Fibroblast of villous mesenchyme (primary cell): ENCODE data around the gene SLC12A8. TPM values are rescaled to one million over a fixed set of nuclear protein-coding genes. Genes with fewer than 3 reads are reported as not detected.

Experiments used
- DNase-seq: peaks from one replicate; pipeline ENCODE4 v3.0.0-alpha.2; 2010; ENCODE audit warnings: low read depth
- H3K4me3 ChIP-seq: 2 replicates; pipeline ENCODE4 v1.5.1; 2011; ENCODE audit warnings: low read depth, mild to moderate bottlenecking, low read length
- CTCF ChIP-seq: IDR thresholded peaks from 2 replicates; pipeline ENCODE4 v1.5.1; 2012; ENCODE audit warnings: low read depth, mild to moderate bottlenecking, low read length; ENCODE audit not compliant: insufficient read depth
- total RNA-seq: library from RNA; depleted of rRNA; stranded (reverse); fragments of >200 nt; gene quantifications from 2 replicates; pipeline ENCODE4 v1.2.3, GENCODE V29; 2012

Gene SLC12A8
- total RNA-seq, 1 donor = 37.6 TPM

- DNase-seq = no peak
- no peak for TF ChIP-seq CTCF
- no peak overlapping the region for H3K4me3 ChIP-seq
Measured at GRCh38 chr3:125185805-125186204, 26.7 kb downstream of the SLC12A8 start.

- TF ChIP-seq CTCF = no peak
- H3K4me3 ChIP-seq = no peak overlapping the region
- DNase-seq = no peak
Measured at GRCh38 chr3:125179884-125180240, 32.7 kb downstream of the SLC12A8 start.

- no peak for DNase-seq
- no peak for TF ChIP-seq CTCF
- H3K4me3 ChIP-seq = no peak overlapping the region
Measured at GRCh38 chr3:125179143-125179883, 33.2 kb downstream of the SLC12A8 start.

GRCh38 chr3:125177746-125178145 is 34.8 kb downstream of the SLC12A8 start:
- DNase-seq = no peak
- no peak for TF ChIP-seq CTCF
- no peak overlapping the region for H3K4me3 ChIP-seq

GRCh38 chr3:125175295-125176078 is 37.1 kb downstream of the SLC12A8 start:
- TF ChIP-seq CTCF = no peak
- DNase-seq = no peak
- H3K4me3 ChIP-seq = no peak overlapping the region

GRCh38 chr3:125172346-125172745 is 40.2 kb downstream of the SLC12A8 start:
- no peak for TF ChIP-seq CTCF
- DNase-seq = no peak

More at GRCh38 chr3:125172346-125172745, 40.2 kb downstream of the SLC12A8 start:
- H3K4me3 ChIP-seq = no peak overlapping the region
